ENCODE results near the gene SLC25A47.

SLC25A47 gene

DNA sequence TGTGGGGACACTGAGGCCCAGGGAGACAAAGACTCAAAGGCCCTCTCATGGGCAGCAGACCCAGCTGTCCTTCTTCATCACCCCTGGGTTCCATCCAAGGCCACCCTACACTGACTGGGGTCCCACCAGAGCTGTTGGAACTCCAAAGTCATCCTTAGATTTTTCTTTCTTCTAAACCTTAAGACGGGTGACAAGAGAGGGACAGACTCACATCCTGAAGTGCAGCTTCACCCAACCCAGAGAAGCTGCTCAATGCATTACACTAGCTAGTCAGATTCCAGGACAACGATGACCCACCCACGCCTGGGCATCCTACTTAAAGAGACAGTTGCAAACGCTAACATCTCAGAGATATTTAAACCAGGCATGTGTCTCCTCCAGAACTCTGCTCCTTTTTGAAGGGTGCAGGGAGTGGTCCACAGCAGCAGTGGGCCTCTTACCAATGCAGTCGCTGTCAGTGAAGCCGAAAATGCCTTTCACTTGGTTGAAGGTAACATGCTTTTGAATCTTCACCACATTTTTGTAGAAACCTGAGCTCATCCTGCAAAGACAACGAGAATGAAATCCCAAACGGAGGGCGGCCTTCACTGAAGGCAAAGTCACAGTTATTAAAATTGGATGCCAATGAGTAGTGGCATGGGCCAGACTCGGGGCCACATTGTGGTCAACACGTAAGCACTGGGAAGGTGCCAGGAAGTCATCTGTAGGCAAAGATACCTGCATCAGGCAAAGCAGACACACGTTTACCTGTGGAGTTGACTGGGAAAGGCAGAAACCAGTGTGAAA is 23.4 kb downstream of the SLC25A47 start:
- no peak overlapping the region for H3K4me3 ChIP-seq (ENCODE audit: low read length)
- H3K36me3 ChIP-seq (ENCODE audit: control insufficient read depth, low read depth, low read length): peaks cover 55% of the 10 kb centered on the region

DNA sequence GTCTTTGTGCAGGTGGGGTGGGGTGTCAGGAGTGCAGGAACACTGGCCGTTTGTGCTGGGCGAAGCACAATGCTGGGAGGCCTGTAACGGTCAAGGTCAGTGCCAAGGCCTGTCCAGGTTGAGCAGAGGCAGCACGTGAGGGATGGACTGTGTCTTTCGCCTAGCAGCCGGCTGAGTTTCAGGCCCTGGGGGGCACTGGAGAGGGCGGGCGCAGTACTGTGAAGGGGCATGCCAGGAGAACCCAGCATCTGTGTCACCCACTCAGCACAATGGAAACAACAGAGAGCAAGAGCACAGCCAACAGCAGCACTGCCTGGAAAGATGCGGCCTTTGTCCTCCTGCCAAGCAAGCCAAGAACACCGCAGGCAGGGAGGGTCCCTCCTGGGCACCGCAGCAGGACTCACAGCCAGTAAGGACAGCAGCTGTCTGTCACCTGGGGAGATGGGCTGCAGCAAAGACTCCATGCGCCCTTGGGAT is 25.2 kb downstream of the SLC25A47 start:
- no peak overlapping the region for H3K4me3 ChIP-seq (ENCODE audit: low read length)
- no peaks in the 10 kb centered on the region for H3K4me1 ChIP-seq (ENCODE audit: control insufficient read depth, low read depth, low read length)
- H3K9me3 ChIP-seq (ENCODE audit: control insufficient read depth, low read depth, low read length): no peaks in the 10 kb centered on the region
- no peak overlapping the region for H3K27ac ChIP-seq (ENCODE audit: low read length)
- no peaks in the 10 kb centered on the region for H3K27me3 ChIP-seq (ENCODE audit: control insufficient read depth, insufficient read depth, low read length)
- peaks cover 58% of the 10 kb centered on the region for H3K36me3 ChIP-seq (ENCODE audit: control insufficient read depth, low read depth, low read length)
- no peak overlapping the region for H3K9ac ChIP-seq (ENCODE audit: low read length)

More for the DNA sequence above, 23.4 kb downstream of the SLC25A47 start:
- no peaks in the 10 kb centered on the region for H3K9me3 ChIP-seq (ENCODE audit: control insufficient read depth, low read depth, low read length)
- H3K27ac ChIP-seq (ENCODE audit: low read length): no peak overlapping the region
- no peaks in the 10 kb centered on the region for H3K4me1 ChIP-seq (ENCODE audit: control insufficient read depth, low read depth, low read length)
- no peak overlapping the region for H3K9ac ChIP-seq (ENCODE audit: low read length)
- no peaks in the 10 kb centered on the region for H3K27me3 ChIP-seq (ENCODE audit: control insufficient read depth, insufficient read depth, low read length)

DNA sequence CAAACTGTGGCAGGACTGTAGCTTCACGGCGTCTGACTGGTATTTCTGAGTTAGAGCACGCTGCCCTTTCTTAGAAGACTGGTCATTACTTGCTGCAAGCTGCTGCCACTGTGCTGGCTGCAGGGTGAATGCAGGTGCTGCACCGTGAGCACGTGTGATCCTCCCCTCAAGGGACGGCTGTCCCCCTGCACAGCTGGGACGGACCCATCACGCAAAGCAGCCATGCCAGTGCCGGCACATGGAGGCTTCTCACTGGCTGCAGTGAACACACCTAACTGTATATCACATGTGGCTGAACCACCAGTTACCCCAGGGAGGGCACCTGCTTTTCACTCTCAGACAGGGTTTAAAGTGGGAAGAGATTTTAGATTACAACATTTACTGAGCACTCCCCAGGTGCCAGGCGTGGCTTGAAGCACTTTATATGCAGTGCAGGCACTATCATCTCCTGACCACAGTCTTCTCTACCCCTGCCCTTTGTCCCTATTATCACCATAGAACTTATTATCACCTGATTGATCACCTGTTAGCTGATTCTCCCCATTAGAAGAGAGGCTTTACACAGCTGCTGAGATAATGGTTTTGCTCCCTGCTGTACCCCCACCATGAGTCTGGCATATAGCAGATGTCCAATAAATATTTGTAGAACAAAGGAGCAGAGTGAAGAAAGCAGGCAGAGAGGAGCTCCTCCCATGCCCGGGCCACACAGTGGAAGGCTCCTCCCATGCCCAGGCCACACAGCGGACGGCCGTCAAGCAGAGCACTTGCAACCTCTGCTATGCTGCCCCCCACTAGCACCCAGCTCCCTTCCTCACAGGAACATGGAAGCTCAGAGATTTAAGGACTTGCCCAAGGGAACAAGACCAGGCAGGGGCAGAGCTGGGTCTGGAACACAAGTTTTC is 25.9 kb downstream of the SLC25A47 start:
- Histone ChIP-seq H3K27ac (ENCODE audit: low read length) (no peak overlapping the region), H3K9ac (ENCODE audit: low read length) (no peak overlapping the region), H3K27me3 (ENCODE audit: control insufficient read depth, insufficient read depth, low read length) (no peaks in the 10 kb centered on the region), H3K4me1 (ENCODE audit: control insufficient read depth, low read depth, low read length) (no peaks in the 10 kb centered on the region), H3K4me3 (ENCODE audit: low read length) (no peak overlapping the region), H3K9me3 (ENCODE audit: control insufficient read depth, low read depth, low read length) (no peaks in the 10 kb centered on the region), H3K36me3 (ENCODE audit: control insufficient read depth, low read depth, low read length) (peaks cover 65% of the 10 kb centered on the region)

DNA sequence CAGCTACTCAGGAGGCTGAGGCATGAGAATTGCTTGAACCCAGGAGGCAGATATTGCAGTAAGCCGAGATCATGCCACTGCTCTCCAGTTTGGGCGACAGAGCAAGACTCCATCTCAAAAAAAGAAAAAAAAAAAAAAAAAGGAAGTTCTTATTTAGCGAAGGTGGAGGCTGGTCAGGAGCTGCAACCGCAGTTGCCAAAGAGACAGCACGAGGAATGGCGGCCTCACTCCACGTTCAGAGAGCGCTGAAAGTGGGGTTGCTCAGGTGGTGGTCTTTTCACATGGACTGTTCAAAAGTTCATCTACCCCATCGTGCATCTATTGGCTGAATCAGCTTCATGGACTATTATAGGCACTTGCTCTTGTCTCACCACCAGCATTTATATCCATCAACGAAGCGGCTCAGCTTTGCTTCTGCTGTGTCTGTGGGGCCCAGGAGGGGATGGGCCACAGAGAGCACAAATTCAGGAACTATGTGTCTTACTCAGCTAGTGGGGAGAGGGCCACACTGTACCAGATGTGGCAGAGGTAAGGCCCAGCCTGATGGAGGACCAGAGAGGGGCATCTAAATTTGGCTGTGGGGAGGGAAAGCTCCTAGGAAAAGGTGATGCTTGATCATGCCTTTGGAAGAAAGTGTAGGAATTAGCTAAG is 27.3 kb downstream of the SLC25A47 start:
- Histone ChIP-seq H3K9me3 (ENCODE audit: control insufficient read depth, low read depth, low read length) (no peaks in the 10 kb centered on the region), H3K27me3 (ENCODE audit: control insufficient read depth, insufficient read depth, low read length) (no peaks in the 10 kb centered on the region), H3K4me1 (ENCODE audit: control insufficient read depth, low read depth, low read length) (no peaks in the 10 kb centered on the region), H3K9ac (ENCODE audit: low read length) (no peak overlapping the region), H3K27ac (ENCODE audit: low read length) (no peak overlapping the region), H3K4me3 (ENCODE audit: low read length) (no peak overlapping the region), H3K36me3 (ENCODE audit: control insufficient read depth, low read depth, low read length) (peaks cover 76% of the 10 kb centered on the region)

DNA sequence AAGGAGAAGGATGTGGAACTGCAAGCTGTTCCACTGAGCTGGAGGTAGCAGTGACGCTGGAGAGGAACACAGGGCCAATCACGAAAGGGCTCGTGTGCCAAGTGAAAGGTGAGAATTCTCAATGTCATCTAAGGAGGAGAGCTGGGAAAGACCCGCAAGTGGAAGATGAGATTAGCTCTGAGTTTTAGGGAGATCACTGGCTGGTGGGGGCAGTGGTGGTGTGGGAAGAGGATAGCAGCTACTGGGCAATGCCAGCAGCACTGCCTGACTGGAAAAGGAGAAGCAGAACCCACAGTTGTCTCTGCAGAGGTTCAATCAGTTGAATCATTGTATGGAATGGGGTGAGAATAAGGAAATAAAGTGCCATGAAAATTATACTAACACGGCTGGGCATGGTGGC is 27.8 kb downstream of the SLC25A47 start:
- H3K27ac ChIP-seq (ENCODE audit: low read length): no peak overlapping the region
- H3K36me3 ChIP-seq (ENCODE audit: control insufficient read depth, low read depth, low read length): peaks cover 79% of the 10 kb centered on the region
- no peaks in the 10 kb centered on the region for H3K4me1 ChIP-seq (ENCODE audit: control insufficient read depth, low read depth, low read length)
- no peaks in the 10 kb centered on the region for H3K27me3 ChIP-seq (ENCODE audit: control insufficient read depth, insufficient read depth, low read length)
- no peak overlapping the region for H3K4me3 ChIP-seq (ENCODE audit: low read length)
- no peaks in the 10 kb centered on the region for H3K9me3 ChIP-seq (ENCODE audit: control insufficient read depth, low read depth, low read length)
- H3K9ac ChIP-seq (ENCODE audit: low read length): no peak overlapping the region

DNA sequence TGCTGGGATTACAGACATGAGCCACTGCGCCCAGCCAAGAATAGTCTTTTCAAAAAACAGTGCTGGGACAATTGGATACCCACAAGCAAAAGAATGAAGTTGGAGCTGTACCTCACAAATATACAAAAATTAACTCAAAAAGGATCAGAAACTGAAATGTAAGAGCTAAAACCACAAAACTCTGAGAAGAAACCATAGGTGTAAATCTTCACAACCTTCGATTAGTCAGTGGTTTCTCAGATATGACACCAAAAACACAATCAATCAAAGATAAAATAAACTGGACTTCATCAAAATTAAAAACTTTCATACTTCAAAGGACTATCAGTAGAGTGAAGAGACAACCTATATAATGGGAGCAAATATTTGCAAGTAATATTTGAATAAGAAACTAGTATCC is 35.3 kb downstream of the SLC25A47 start:
- Histone ChIP-seq H3K9me3 (ENCODE audit: control insufficient read depth, low read depth, low read length) (no peaks in the 10 kb centered on the region), H3K36me3 (ENCODE audit: control insufficient read depth, low read depth, low read length) (peaks cover 74% of the 10 kb centered on the region), H3K27me3 (ENCODE audit: control insufficient read depth, insufficient read depth, low read length) (no peaks in the 10 kb centered on the region), H3K4me3 (ENCODE audit: low read length) (no peak overlapping the region), H3K4me1 (ENCODE audit: control insufficient read depth, low read depth, low read length) (no peaks in the 10 kb centered on the region), H3K9ac (ENCODE audit: low read length) (no peak overlapping the region), H3K27ac (ENCODE audit: low read length) (no peak overlapping the region)

DNA sequence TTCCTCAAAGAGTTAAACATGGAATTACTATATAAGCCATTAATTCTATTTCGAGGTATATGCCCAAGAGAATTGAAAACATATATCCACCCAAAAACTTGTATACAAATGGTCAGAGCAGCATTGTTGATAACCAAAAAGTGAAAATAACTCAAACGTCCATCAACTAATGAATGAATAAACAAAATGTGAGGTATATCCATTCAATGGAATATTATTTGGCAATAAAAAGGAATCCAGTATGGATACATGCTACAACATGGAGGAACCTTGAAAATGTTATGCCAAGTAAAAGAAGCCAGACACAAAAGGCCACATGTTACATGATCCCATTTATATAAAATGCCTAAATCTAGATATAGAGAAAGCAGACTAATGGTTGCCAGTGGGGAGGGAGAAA is 36.0 kb downstream of the SLC25A47 start:
- Histone ChIP-seq H3K9ac (ENCODE audit: low read length) (no peak overlapping the region), H3K36me3 (ENCODE audit: control insufficient read depth, low read depth, low read length) (peaks cover 74% of the 10 kb centered on the region), H3K9me3 (ENCODE audit: control insufficient read depth, low read depth, low read length) (no peaks in the 10 kb centered on the region), H3K4me3 (ENCODE audit: low read length) (no peak overlapping the region), H3K4me1 (ENCODE audit: control insufficient read depth, low read depth, low read length) (no peaks in the 10 kb centered on the region), H3K27ac (ENCODE audit: low read length) (no peak overlapping the region), H3K27me3 (ENCODE audit: control insufficient read depth, insufficient read depth, low read length) (no peaks in the 10 kb centered on the region)

DNA sequence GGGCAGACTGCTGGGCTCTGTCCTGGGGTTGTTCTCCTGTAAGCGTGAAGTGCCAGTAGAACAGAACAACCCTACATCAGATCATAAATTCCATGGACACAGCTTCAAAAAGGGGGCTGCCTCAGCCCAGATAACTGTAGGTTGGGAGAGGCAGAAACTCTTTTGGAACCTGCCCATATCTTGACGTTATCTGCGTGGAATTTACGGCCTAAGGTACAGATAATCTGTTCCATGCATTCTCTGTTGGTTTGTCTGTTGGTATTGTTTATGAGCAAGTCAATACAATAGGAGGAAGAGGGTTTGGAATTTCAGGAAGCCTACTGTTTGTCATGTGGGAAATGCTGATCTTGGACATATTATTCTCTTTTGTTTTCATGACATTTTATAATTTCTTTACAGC is 36.7 kb downstream of the SLC25A47 start:
- Histone ChIP-seq H3K36me3 (ENCODE audit: control insufficient read depth, low read depth, low read length) (peaks cover 67% of the 10 kb centered on the region), H3K4me3 (ENCODE audit: low read length) (no peak overlapping the region), H3K9ac (ENCODE audit: low read length) (no peak overlapping the region), H3K4me1 (ENCODE audit: control insufficient read depth, low read depth, low read length) (no peaks in the 10 kb centered on the region), H3K27me3 (ENCODE audit: control insufficient read depth, insufficient read depth, low read length) (no peaks in the 10 kb centered on the region), H3K9me3 (ENCODE audit: control insufficient read depth, low read depth, low read length) (no peaks in the 10 kb centered on the region), H3K27ac (ENCODE audit: low read length) (no peak overlapping the region)

DNA sequence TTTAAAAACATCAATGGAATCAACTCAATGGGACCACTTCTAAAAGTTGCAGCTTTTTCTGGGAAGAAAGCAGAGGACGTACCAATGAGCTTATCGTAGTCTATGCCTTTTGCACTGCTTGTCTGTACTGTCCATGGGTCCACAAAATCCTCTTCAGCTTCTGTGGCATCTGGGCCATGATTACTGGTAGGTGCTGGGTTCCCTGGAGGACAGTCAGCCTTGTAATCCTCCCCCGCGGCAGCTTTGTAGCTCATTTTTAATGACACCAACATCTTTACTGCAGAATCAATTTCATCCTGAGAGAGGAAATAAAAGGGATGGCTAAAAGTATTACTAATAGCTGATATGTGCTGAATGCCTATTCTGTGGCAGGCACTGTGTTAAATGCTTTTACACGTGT is 38.5 kb downstream of the SLC25A47 start:
- Histone ChIP-seq H3K9ac (ENCODE audit: low read length) (no peak overlapping the region), H3K27ac (ENCODE audit: low read length) (no peak overlapping the region), H3K36me3 (ENCODE audit: control insufficient read depth, low read depth, low read length) (peaks cover 67% of the 10 kb centered on the region), H3K9me3 (ENCODE audit: control insufficient read depth, low read depth, low read length) (no peaks in the 10 kb centered on the region), H3K4me1 (ENCODE audit: control insufficient read depth, low read depth, low read length) (no peaks in the 10 kb centered on the region), H3K4me3 (ENCODE audit: low read length) (no peak overlapping the region), H3K27me3 (ENCODE audit: control insufficient read depth, insufficient read depth, low read length) (no peaks in the 10 kb centered on the region)

DNA sequence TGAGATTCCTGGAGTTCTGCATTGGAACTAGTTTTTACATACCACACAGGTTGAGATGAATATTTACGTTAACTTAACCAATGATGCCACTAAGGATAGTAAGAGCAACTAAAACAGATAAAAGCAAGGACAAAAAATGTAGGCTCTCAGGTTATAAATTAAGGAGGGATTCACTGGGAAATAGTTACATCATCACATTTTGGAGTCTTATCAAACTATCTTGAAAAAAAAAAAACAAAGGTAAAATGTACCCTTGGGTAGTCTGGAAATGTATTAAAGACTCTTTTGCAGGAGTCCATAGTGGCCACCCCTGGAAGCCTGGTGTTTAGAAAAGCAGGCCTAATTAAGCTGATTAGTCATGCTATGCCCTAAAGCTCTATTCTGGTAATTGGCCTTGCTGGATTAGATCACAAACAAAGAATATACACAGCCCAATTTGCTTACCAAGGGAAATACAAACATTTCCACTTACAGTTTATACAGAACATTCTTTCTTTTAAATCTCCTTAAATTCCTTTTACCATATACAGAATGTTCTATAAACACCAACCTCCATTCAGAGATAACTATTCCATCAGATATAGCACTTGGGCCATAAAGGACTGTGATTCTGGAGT is 39.3 kb downstream of the SLC25A47 start:
- no peak overlapping the region for H3K27ac ChIP-seq (ENCODE audit: low read length)
- H3K9me3 ChIP-seq (ENCODE audit: control insufficient read depth, low read depth, low read length): no peaks in the 10 kb centered on the region
- H3K36me3 ChIP-seq (ENCODE audit: control insufficient read depth, low read depth, low read length): peaks cover 68% of the 10 kb centered on the region
- H3K4me3 ChIP-seq (ENCODE audit: low read length): no peak overlapping the region
- H3K9ac ChIP-seq (ENCODE audit: low read length): no peak overlapping the region
- no peaks in the 10 kb centered on the region for H3K4me1 ChIP-seq (ENCODE audit: control insufficient read depth, low read depth, low read length)
- no peaks in the 10 kb centered on the region for H3K27me3 ChIP-seq (ENCODE audit: control insufficient read depth, insufficient read depth, low read length)

DNA sequence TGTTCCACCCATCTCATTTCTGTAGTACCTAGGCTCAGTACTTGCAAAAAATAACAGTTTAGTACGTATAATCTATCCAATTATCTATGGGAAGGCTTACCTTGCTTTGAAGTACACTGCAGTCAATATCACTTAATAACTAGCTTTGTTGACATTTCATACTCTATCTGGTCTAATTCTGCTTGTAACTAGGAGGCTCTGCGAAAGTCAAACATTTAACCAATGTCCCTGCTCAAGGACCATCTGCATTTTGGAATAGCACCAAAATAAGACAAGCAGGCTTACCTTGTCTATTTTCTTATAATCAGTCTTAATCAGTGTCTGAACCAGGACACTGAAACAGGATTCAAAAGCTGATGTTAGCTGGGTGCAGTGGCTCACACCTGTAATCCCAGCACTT is 39.9 kb downstream of the SLC25A47 start:
- Histone ChIP-seq H3K27me3 (ENCODE audit: control insufficient read depth, insufficient read depth, low read length) (no peaks in the 10 kb centered on the region), H3K9me3 (ENCODE audit: control insufficient read depth, low read depth, low read length) (no peaks in the 10 kb centered on the region), H3K27ac (ENCODE audit: low read length) (no peak overlapping the region), H3K36me3 (ENCODE audit: control insufficient read depth, low read depth, low read length) (peaks cover 68% of the 10 kb centered on the region), H3K9ac (ENCODE audit: low read length) (no peak overlapping the region), H3K4me3 (ENCODE audit: low read length) (no peak overlapping the region), H3K4me1 (ENCODE audit: control insufficient read depth, low read depth, low read length) (no peaks in the 10 kb centered on the region)

All from iPS-18a (cell line).